Activated B cell treated with CpG ODN at 0.5 μM for 24 hours (primary cell): Measurements from ENCODE around the gene WNK2. TPM values are rescaled to one million over a fixed set of nuclear protein-coding genes. Genes with fewer than 3 reads are reported as not detected.

ENCODE experiments used
- ATAC-seq: fragments of 200-7000 bp; cut with Tn5 transposase; one replicate; pipeline ENCODE4 v1.10.0; 2021; ENCODE audit warnings: low read depth, mild to moderate bottlenecking, moderate library complexity
- CTCF ChIA-PET: fragments of 350-600 bp; sonication (Branson Sonifier 250); formaldehyde crosslinking; loops from one replicate; lab custom pipeline; 2021; ENCODE audit warnings: antibody characterized with exemption; lab: Charles Lee
- POLR2A ChIA-PET: fragments of 350-600 bp; sonication (Branson Sonifier 250); formaldehyde crosslinking; loops from one replicate; lab custom pipeline; 2021; ENCODE audit warnings: antibody characterized with exemption; lab: Charles Lee
- DNase-seq: peaks from one replicate; pipeline ENCODE4 v3.0.0; 2022
- H3K27ac Mint-ChIP-seq: one replicate; pipeline ENCODE4 v1.8.0; 2020; ENCODE audit warnings: mixed read lengths
- H3K27me3 Mint-ChIP-seq: one replicate; pipeline ENCODE4 v1.8.0; 2021; ENCODE audit warnings: mixed read lengths
- H3K36me3 Mint-ChIP-seq: one replicate; pipeline ENCODE4 v1.8.0; 2021; ENCODE audit warnings: low read depth, mixed read lengths
- H3K4me1 Mint-ChIP-seq: one replicate; pipeline ENCODE4 v1.8.0; 2021; ENCODE audit warnings: mixed read lengths
- H3K4me3 Mint-ChIP-seq: one replicate; pipeline ENCODE4 v1.8.0; 2020; ENCODE audit warnings: mild to moderate bottlenecking, mixed read lengths
- H3K9me3 Mint-ChIP-seq: one replicate; pipeline ENCODE4 v1.8.0; 2020; ENCODE audit warnings: mixed read lengths
- intact Hi-C: fragments of 100-400 bp; cut with micrococcal nuclease; formaldehyde crosslinking; loops from one replicate; pipeline ENCODE4 v1.15.1; 2024
- total RNA-seq: library from RNA; stranded (reverse); gene quantifications from 2 replicates; pipeline ENCODE4 v1.2.3, GENCODE V29; 2022
- TF ChIP-seq, protein P1 (sequence below): fragments of 200-600 bp; IDR thresholded peaks from one replicate; pipeline ENCODE4 v1.8.0; 2022; ENCODE audit warnings: antibody characterized with exemption, mild to moderate bottlenecking

The WNK2 gene
- total RNA-seq, 1 donor from 2014 or later, result 0.24 TPM

DNA sequence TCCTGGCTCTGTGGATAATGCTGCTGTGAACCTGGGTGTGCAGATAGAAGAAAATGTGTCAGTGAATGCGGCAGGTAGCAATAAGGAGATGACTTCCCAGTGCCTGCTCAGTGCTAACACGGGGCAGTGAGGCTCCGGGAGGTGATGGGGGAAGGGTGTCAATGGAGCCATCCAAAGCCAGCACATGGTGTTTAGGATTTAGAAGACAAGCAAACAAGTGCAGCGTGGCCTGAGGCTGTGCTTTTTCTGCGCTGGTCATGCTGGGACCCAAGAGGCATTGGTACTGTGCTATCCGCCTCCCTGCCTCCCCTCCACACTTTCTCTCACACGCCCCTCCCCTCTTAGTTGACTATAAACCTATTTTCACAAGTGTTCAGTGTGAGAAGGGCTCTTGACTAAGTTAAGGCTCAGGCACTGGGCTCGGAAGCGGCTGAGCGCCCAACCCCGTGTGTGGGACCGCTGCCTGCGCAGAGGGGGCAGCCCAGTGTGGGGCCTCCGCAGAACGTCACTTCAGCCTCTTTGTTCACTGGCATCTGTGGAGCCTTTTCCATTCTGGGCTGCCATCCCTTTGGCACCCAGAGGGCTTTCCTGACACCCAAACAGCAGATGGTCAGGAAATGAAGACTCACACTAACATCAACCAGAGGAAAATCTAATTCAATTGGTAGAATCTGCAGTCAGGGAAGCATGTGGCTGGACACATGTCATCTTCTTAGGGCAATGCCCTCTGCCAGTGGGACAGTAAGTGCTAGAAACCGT, 28.0 kb upstream of the WNK2 start:
- ATAC-seq (no peak), DNase-seq (no peak)
- no peak overlapping the region for H3K4me3 Mint-ChIP-seq
- intact Hi-C loops, result no loop called here
- no peaks in the 10 kb centered on the region for H3K27me3 Mint-ChIP-seq
- TF ChIP-seq, protein P1, sequence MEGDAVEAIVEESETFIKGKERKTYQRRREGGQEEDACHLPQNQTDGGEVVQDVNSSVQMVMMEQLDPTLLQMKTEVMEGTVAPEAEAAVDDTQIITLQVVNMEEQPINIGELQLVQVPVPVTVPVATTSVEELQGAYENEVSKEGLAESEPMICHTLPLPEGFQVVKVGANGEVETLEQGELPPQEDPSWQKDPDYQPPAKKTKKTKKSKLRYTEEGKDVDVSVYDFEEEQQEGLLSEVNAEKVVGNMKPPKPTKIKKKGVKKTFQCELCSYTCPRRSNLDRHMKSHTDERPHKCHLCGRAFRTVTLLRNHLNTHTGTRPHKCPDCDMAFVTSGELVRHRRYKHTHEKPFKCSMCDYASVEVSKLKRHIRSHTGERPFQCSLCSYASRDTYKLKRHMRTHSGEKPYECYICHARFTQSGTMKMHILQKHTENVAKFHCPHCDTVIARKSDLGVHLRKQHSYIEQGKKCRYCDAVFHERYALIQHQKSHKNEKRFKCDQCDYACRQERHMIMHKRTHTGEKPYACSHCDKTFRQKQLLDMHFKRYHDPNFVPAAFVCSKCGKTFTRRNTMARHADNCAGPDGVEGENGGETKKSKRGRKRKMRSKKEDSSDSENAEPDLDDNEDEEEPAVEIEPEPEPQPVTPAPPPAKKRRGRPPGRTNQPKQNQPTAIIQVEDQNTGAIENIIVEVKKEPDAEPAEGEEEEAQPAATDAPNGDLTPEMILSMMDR, result no peak
- CTCF ChIA-PET, result no interaction called here
- H3K9me3 Mint-ChIP-seq, result no peaks in the 10 kb centered on the region
- H3K4me1 Mint-ChIP-seq, result peaks cover 7% of the 10 kb centered on the region
- no peak overlapping the region for H3K27ac Mint-ChIP-seq
- H3K36me3 Mint-ChIP-seq, result no peaks in the 10 kb centered on the region
- POLR2A ChIA-PET, result no interaction called here

DNA sequence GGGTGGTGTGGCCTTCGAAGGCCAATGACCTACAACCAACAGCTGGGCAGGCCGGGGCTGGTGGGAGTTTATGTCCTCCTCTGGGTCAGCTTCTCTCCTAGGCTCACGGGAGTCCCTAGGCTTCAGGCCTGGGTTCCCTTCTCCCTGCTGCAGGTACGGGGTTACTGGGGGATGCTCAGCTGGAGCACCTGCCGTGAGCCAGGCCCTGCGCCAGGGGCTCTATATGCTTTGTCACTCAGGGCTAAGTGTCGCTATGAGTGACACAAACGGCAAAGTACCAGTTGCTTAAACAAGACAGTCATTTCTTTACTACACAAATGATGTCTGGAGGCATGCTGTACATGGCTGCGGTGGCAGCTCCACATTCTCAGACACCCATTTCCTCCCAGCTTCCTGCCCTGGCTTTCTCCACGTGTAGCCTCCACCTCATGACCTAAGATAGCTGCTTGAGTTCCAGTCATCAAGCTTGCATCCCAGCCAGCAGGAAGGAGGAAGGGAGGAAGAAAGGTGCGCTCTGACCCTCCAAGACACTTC, 27.4 kb upstream of the WNK2 start:
- Mint-ChIP-seq H3K27ac (no peak overlapping the region), H3K4me3 (no peak overlapping the region), H3K4me1 (peaks cover 7% of the 10 kb centered on the region), H3K27me3 (no peaks in the 10 kb centered on the region), H3K9me3 (no peaks in the 10 kb centered on the region), H3K36me3 (no peaks in the 10 kb centered on the region)
- ChIA-PET CTCF (interaction anchor here (0.7 kb wide), 1 partner anchor 48 kb away, joined by 3 read pairs; no protein-coding TSS in a partner anchor), POLR2A (interaction anchor here (1.5 kb wide), 1 partner anchor 22 kb away, joined by 5 read pairs; the partner anchor contains the start of gene NINJ1)
- DNase-seq (no peak), ATAC-seq (peak; percentile 13)
- TF ChIP-seq, protein P1, result no peak
- intact Hi-C loops, result no loop called here

GRCh38 chr9:93159601-93160471, 24.1 kb upstream of the WNK2 start:
- ChIA-PET CTCF (interaction anchor here (2.5 kb wide), 1 partner anchor 143 kb away, joined by 13 read pairs; no protein-coding TSS in a partner anchor), POLR2A (no interaction called here)
- H3K4me1 Mint-ChIP-seq, result peaks cover 7% of the 10 kb centered on the region
- no peak overlapping the region for H3K27ac Mint-ChIP-seq
- no peaks in the 10 kb centered on the region for H3K36me3 Mint-ChIP-seq
- H3K9me3 Mint-ChIP-seq, result no peaks in the 10 kb centered on the region
- H3K4me3 Mint-ChIP-seq, result no peak overlapping the region
- TF ChIP-seq, protein P1, result peak; percentile 88
- ATAC-seq, result peak; percentile 98
- no peaks in the 10 kb centered on the region for H3K27me3 Mint-ChIP-seq
- DNase-seq, result peak; percentile 70
- intact Hi-C loops, result loop anchor here (1.0 to 10.0 kb wide), 6 partner anchors 26 to 803 kb away; partner anchors contain the start of gene NINJ1

- no peaks in the 10 kb centered on the region for H3K36me3 Mint-ChIP-seq
- DNase-seq (no peak), ATAC-seq (no peak)
- POLR2A ChIA-PET, result no interaction called here
- H3K27me3 Mint-ChIP-seq, result no peaks in the 10 kb centered on the region
- CTCF ChIA-PET, result interaction anchor here (2.5 kb wide), 1 partner anchor 141 kb away, joined by 13 read pairs; no protein-coding TSS in a partner anchor
- H3K4me1 Mint-ChIP-seq, result peaks cover 7% of the 10 kb centered on the region
- TF ChIP-seq, protein P1, result no peak
- no peaks in the 10 kb centered on the region for H3K9me3 Mint-ChIP-seq
- no peak overlapping the region for H3K4me3 Mint-ChIP-seq
- H3K27ac Mint-ChIP-seq, result no peak overlapping the region
- intact Hi-C loops, result loop anchor here (2.0 to 10.0 kb wide), 2 partner anchors 205 to 263 kb away; no protein-coding TSS in a partner anchor
Measured at GRCh38 chr9:93161786-93162562, 22.0 kb upstream of the WNK2 start.
